ENCODE results near the gene TMTC1. TPM values are rescaled to one million over a fixed set of nuclear protein-coding genes. Genes with fewer than 3 reads are reported as not detected.

TMTC1 gene
- total RNA-seq, 1 experiment from 2014 or later = 0.17 TPM

DNA sequence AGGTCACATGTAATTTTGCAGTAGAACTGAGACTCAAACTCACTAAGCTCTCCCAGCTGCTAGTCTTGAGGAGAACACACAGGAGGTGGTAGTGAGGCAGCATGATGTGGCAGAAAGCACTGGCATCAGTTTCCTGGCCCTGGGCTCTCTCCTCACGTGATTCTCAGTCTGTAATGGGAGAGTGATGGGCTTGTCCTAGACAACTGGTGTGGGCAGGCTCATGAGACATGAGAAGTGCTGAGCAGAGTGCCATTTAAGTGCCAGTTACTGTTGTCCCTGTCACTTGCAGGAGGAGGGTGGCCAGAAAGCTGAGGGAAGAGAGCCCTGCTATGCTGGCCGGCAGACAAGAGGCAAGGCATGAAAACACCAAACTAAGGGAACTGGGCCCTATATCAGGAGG is 237.7 kb downstream of the TMTC1 start:
- no peak for DNase-seq
- intact Hi-C loops (cut with micrococcal nuclease; ENCODE audit: unreplicated experiment) = no loop called here
- BruUV-seq (replicated peaks) = no TSS peak
- Mint-ChIP-seq H3K4me1 (ENCODE audit: low read depth, unreplicated experiment) (no peaks in the 10 kb centered on the region), H3K27me3 (ENCODE audit: unreplicated experiment) (peaks cover 15% of the 10 kb centered on the region), H3K9me3 (ENCODE audit: low read depth, unreplicated experiment) (no peaks in the 10 kb centered on the region), H3K27ac (ENCODE audit: unreplicated experiment) (no peak overlapping the region), H3K36me3 (ENCODE audit: insufficient read depth, unreplicated experiment) (no peaks in the 10 kb centered on the region), H3K4me3 (ENCODE audit: low read depth, unreplicated experiment) (no peak overlapping the region)
- TF ChIP-seq, protein P1, sequence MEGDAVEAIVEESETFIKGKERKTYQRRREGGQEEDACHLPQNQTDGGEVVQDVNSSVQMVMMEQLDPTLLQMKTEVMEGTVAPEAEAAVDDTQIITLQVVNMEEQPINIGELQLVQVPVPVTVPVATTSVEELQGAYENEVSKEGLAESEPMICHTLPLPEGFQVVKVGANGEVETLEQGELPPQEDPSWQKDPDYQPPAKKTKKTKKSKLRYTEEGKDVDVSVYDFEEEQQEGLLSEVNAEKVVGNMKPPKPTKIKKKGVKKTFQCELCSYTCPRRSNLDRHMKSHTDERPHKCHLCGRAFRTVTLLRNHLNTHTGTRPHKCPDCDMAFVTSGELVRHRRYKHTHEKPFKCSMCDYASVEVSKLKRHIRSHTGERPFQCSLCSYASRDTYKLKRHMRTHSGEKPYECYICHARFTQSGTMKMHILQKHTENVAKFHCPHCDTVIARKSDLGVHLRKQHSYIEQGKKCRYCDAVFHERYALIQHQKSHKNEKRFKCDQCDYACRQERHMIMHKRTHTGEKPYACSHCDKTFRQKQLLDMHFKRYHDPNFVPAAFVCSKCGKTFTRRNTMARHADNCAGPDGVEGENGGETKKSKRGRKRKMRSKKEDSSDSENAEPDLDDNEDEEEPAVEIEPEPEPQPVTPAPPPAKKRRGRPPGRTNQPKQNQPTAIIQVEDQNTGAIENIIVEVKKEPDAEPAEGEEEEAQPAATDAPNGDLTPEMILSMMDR (IDR thresholded peaks at IDR 0.05; ENCODE audit: unreplicated experiment) = no peak
- CTCF ChIA-PET = interaction anchor here (0.7 kb wide), 1 partner anchor 24 kb away, joined by 4 read pairs; no protein-coding TSS in a partner anchor

DNA sequence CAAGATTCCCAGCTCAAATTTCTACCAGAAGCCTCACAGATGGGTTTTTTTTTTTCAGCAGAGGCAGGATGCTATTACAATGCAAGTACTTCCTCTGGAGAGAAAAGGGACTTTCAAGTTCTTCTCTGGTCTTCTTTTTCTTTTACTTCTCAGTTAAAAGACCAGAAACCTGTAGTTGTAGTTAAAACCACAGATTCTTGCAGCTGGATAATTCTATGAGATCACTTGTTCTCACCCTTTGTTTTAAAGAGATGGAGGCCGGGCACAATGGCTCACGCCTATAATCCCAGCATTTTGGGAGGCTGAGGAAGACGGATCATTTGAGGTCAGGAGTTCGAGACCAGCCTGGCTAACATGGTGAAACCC is 238.7 kb downstream of the TMTC1 start:
- Mint-ChIP-seq H3K9me3 (ENCODE audit: low read depth, unreplicated experiment) (no peaks in the 10 kb centered on the region), H3K36me3 (ENCODE audit: insufficient read depth, unreplicated experiment) (no peaks in the 10 kb centered on the region), H3K27me3 (ENCODE audit: unreplicated experiment) (peaks cover 19% of the 10 kb centered on the region), H3K27ac (ENCODE audit: unreplicated experiment) (no peak overlapping the region), H3K4me3 (ENCODE audit: low read depth, unreplicated experiment) (no peak overlapping the region), H3K4me1 (ENCODE audit: low read depth, unreplicated experiment) (no peaks in the 10 kb centered on the region)
- intact Hi-C loops (cut with micrococcal nuclease; ENCODE audit: unreplicated experiment) = no loop called here
- BruUV-seq (replicated peaks) = no TSS peak
- TF ChIP-seq, protein P1 (IDR thresholded peaks at IDR 0.05; ENCODE audit: unreplicated experiment) = no peak
- CTCF ChIA-PET = interaction anchor here (0.7 kb wide), 1 partner anchor 1296 kb away, joined by 4 read pairs; no protein-coding TSS in a partner anchor
- no peak for DNase-seq

DNA sequence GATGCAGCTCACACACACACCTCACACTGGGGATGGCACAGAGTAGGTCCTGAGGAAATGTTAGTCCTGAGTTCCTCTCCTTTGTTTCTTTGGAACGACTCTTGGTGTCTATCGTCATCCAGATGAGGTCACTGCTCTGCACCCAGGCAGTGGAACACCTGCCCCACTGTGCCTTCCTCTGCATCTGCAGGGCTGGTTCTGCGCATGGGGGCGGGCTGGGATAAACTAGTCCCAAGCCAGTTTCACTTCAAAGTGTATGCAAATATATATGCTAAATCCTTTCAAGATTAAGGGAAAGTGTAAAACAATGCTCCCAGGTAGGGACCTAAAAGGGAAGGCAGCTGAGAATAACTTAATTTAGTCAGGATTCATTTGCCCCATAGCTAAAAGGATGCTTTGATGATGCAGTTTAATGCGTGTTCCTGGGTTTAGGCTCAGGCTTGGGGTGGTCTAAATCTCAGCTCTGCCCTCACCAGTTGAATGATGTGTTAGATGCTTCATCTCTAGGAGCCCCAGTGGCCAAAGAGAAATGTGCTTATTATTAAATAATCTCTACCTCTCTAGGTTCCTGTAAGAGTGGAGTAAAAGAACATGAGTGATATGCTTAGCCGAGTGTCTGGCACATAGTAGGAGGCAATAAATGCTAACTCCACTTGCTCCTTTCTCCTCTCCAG is 239.2 kb downstream of the TMTC1 start:
- no peak overlapping the region for H3K4me3 Mint-ChIP-seq (ENCODE audit: low read depth, unreplicated experiment)
- no peak overlapping the region for H3K27ac Mint-ChIP-seq (ENCODE audit: unreplicated experiment)
- DNase-seq = no peak
- peaks cover 24% of the 10 kb centered on the region for H3K27me3 Mint-ChIP-seq (ENCODE audit: unreplicated experiment)
- H3K36me3 Mint-ChIP-seq (ENCODE audit: insufficient read depth, unreplicated experiment) = no peaks in the 10 kb centered on the region
- CTCF ChIA-PET = interaction anchor here (0.7 kb wide), 1 partner anchor 1296 kb away, joined by 4 read pairs; no protein-coding TSS in a partner anchor
- intact Hi-C loops (cut with micrococcal nuclease; ENCODE audit: unreplicated experiment) = no loop called here
- BruUV-seq (replicated peaks) = no TSS peak
- H3K9me3 Mint-ChIP-seq (ENCODE audit: low read depth, unreplicated experiment) = no peaks in the 10 kb centered on the region
- H3K4me1 Mint-ChIP-seq (ENCODE audit: low read depth, unreplicated experiment) = no peaks in the 10 kb centered on the region
- TF ChIP-seq, protein P1 (IDR thresholded peaks at IDR 0.05; ENCODE audit: unreplicated experiment) = no peak

DNA sequence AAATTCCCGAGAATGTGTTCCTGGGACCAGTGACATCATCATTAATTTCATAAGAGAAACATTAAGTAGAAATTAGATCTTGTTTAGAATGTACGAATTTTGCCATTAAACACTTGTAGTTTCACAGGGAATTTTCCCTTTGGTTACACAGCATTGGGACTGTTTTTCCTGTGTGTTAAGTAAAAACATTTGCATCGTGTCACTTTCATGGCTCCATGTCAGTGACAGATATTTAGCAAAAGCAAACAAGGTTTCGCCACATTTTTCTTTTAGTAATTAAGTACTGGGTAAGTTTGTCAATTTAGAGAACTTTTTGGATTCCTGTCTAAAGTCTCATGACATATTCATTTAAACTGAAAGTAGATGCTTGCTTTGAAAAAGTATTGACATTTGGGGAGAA is 240.7 kb downstream of the TMTC1 start:
- Mint-ChIP-seq H3K9me3 (ENCODE audit: low read depth, unreplicated experiment) (no peaks in the 10 kb centered on the region), H3K27me3 (ENCODE audit: unreplicated experiment) (peaks cover 26% of the 10 kb centered on the region), H3K4me3 (ENCODE audit: low read depth, unreplicated experiment) (no peak overlapping the region), H3K4me1 (ENCODE audit: low read depth, unreplicated experiment) (no peaks in the 10 kb centered on the region), H3K36me3 (ENCODE audit: insufficient read depth, unreplicated experiment) (no peaks in the 10 kb centered on the region), H3K27ac (ENCODE audit: unreplicated experiment) (no peak overlapping the region)
- TF ChIP-seq, protein P1 (IDR thresholded peaks at IDR 0.05; ENCODE audit: unreplicated experiment) = no peak
- BruUV-seq (replicated peaks) = no TSS peak
- intact Hi-C loops (cut with micrococcal nuclease; ENCODE audit: unreplicated experiment) = no loop called here
- CTCF ChIA-PET = no interaction called here
- DNase-seq = no peak

Measured in Calu3 (cell line).